Measurements from ENCODE around the gene FAM20C. TPM values are rescaled to one million over a fixed set of nuclear protein-coding genes. Genes with fewer than 3 reads are reported as not detected.

The FAM20C gene
- total RNA-seq, 1 experiment from 2014 or later, result 62.6 TPM

- Mint-ChIP-seq H3K9me3 (no peaks in the 10 kb centered on the region; a peak in 1 of 5 replicates), H3K4me1 (peaks cover 13% of the 10 kb centered on the region in 2 experiments), H3K36me3 (ENCODE audit: insufficient read depth in 1 of 3, low read depth in 3 of 3) (no peaks in the 10 kb centered on the region), H3K27ac (no peak overlapping the region), H3K4me3 (no peak overlapping the region), H3K27me3 (ENCODE audit: low read depth) (peaks cover 14% of the 10 kb centered on the region)
- H3K23me2 ChIP-seq (ENCODE audit: insufficient read length, low read depth, low read length, poor library complexity, severe bottlenecking), result no peaks in the 10 kb centered on the region
- WGBS (ENCODE audit: extremely low coverage, insufficient read length, low lambda C conversion rate), result no CpG with 5 or more reads among the region's 19 CpGs
- H3K27me3 ChIP-seq (ENCODE audit: insufficient read depth, low read length), result no peaks in the 10 kb centered on the region
- no peak overlapping the region for H3K4ac ChIP-seq (ENCODE audit: low read depth, low read length)
- no peak overlapping the region for H4K5ac ChIP-seq (ENCODE audit: insufficient read length, low read depth, low read length)
- H4K91ac ChIP-seq (ENCODE audit: insufficient read length, low read depth, low read length), result no peak overlapping the region
- H2BK12ac ChIP-seq (ENCODE audit: insufficient read length, low read depth, low read length), result no peak overlapping the region
- no peak overlapping the region for H3K14ac ChIP-seq (ENCODE audit: insufficient read depth, low read length)
- no peak overlapping the region for H2AFZ ChIP-seq (ENCODE audit: low read length)
- H3K4me2 ChIP-seq (ENCODE audit: insufficient read depth, insufficient read length, low read length), result no peak overlapping the region
- no peak for TF ChIP-seq CTCF (conservative IDR thresholded peaks at IDR 0.05)
- no peaks in the 10 kb centered on the region for H4K20me1 ChIP-seq (ENCODE audit: control insufficient read depth, insufficient read depth, insufficient read length)
- no peak overlapping the region for H3K23ac ChIP-seq (ENCODE audit: insufficient read length, low read depth, low read length)
- no peak overlapping the region for H3T11ph ChIP-seq (ENCODE audit: low read length)
- H3K9me3 ChIP-seq (ENCODE audit: control insufficient read depth, low read depth, low read length), result no peaks in the 10 kb centered on the region
- no peak overlapping the region for H3K56ac ChIP-seq (ENCODE audit: insufficient read length, low read depth, low read length)
- no peak overlapping the region for H3K27ac ChIP-seq (ENCODE audit: insufficient read length, low read depth, low read length)
- H2BK15ac ChIP-seq (ENCODE audit: low read depth, low read length), result no peak overlapping the region
- H2BK20ac ChIP-seq (ENCODE audit: low read depth, low read length, poor library complexity, severe bottlenecking), result no peak overlapping the region
- H2BK5ac ChIP-seq (ENCODE audit: insufficient read length, low read length), result no peak overlapping the region
- no peaks in the 10 kb centered on the region for H3K79me1 ChIP-seq (ENCODE audit: insufficient read depth, low read depth, low read length, poor library complexity, severe bottlenecking)
- H2BK120ac ChIP-seq (ENCODE audit: low read depth, low read length, poor library complexity, severe bottlenecking), result no peak overlapping the region
- no peak overlapping the region for H4K8ac ChIP-seq (replicated peaks; ENCODE audit: insufficient read length, low read depth, low read length)
- no peak for DNase-seq
- H2AK5ac ChIP-seq (ENCODE audit: insufficient read length, low read length), result no peak overlapping the region
- H3K9ac ChIP-seq (ENCODE audit: extremely low read depth, insufficient read length, low read length), result no peak overlapping the region
- H3K79me2 ChIP-seq (ENCODE audit: insufficient read depth, low read length), result no peaks in the 10 kb centered on the region
- H3K4me1 ChIP-seq (ENCODE audit: insufficient read depth, low read length), result no peaks in the 10 kb centered on the region
- H3K18ac ChIP-seq (ENCODE audit: insufficient read length, low read depth, low read length), result no peak overlapping the region
These were observed 13.1 kb upstream of the FAM20C start for GRCh38 chr7:179209-179681.
